Right lobe of liver (tissue), 6 donors: ENCODE measurements around the gene NMU. TPM values are rescaled to one million over a fixed set of nuclear protein-coding genes. Genes with fewer than 3 reads are reported as not detected.
"Not testable (repeated sequence)": the region's sequence is repeated elsewhere in the genome, so short reads cannot be mapped to it uniquely, and the experiment has no call there.

Experiments
- ATAC-seq, 4 donors: fragments of 200-7000 bp; cut with Tn5 transposase; one replicate each; pipeline ENCODE4 v1.9.1; 2020; ENCODE audit warnings: mild to moderate bottlenecking in 4 of 4, moderate library complexity in 4 of 4
- DNase-seq, 3 donors: peaks; one replicate each; pipeline ENCODE4 v3.0.0-alpha.2; 2020
- H3K27ac ChIP-seq, 3 donors: fragments of 200-600 bp; one replicate each; pipeline ENCODE4 v1.8.0; 2022
- H3K27me3 ChIP-seq, 2 donors: fragments of 200-600 bp; one replicate each; pipeline ENCODE4 v1.8.0; 2022
- H3K36me3 ChIP-seq, 4 donors: fragments of 200-600 bp; sonication (generic) in 1 of 4; one replicate each; pipeline versions ENCODE4 v1.5.1 to v1.8.0; 2017 to 2022; ENCODE audit warnings: control low read depth in 1 of 4
- H3K4me1 ChIP-seq, 4 donors: fragments of 200-600 bp; sonication (generic) in 1 of 4; one replicate each; pipeline versions ENCODE4 v1.5.1 to v1.8.0; 2017 to 2022; ENCODE audit warnings: control low read depth in 1 of 4
- H3K4me3 ChIP-seq, 3 donors: fragments of 200-600 bp; one replicate each; pipeline ENCODE4 v1.8.0; 2022
- H3K9me3 ChIP-seq, 4 donors: fragments of 200-600 bp; sonication (generic) in 1 of 4; one replicate each; pipeline versions ENCODE4 v1.5.1 to v1.8.0; 2017 to 2022; ENCODE audit warnings: control low read depth in 1 of 4
- CTCF ChIP-seq, 4 donors: fragments of 200-600 bp in 3 of 4; fragments of 450-650 bp in 1 of 4; IDR thresholded peaks; one replicate each; pipeline versions ENCODE4 v1.5.1 to v1.8.0; 2016 to 2022; ENCODE audit warnings: antibody characterized with exemption in 4 of 4, mild to moderate bottlenecking in 2 of 4
- POLR2A ChIP-seq: fragments of 450-650 bp; IDR thresholded peaks from one replicate; pipeline ENCODE4 v1.6.1; 2017; ENCODE audit warnings: antibody characterized with exemption, mild to moderate bottlenecking
- WGBS: methylation state at CpG from one replicate; pipeline ENCODE4 v1.1.6; 2018; ENCODE audit warnings: low coverage, low lambda C conversion rate; ENCODE audit not compliant: insufficient coverage; ENCODE audit errors: missing lambda C conversion rate; 5-methylcytosine and 5-hydroxymethylcytosine counted together
- intact Hi-C, 2 donors: fragments of 100-400 bp; cut with DNase I; formaldehyde crosslinking; loops; one replicate each; pipeline versions ENCODE4 v1.11.2 to v1.14.1; 2022
- total RNA-seq, 6 experiments: library from RNA; depleted of rRNA in 2 of 6; stranded (reverse); fragments of >200 nt in 2 of 6; fragmentation: NEBNext Ultra II Directional in 3 of 6; extraction: Animal tissue kit (Norgen Biotek cat#: 25700) in 3 of 6; gene quantifications; one replicate each; pipeline versions ENCODE4 v1.1.0 to v1.2.4, GENCODE V29; 2016 to 2023
- donor health status: DM: no; HTN: yes; CAD: no.
- donor health status: DM: no; HTN: no; CAD: no.
- donor health status: DM: no; HTN: no; CAD: no.
- donor health status: DM: no; HTN: yes; CAD: no.
- donor health status: DM: no; HTN: yes; CAD: no.

The NMU gene
- total RNA-seq, 6 experiments from 2014 or later: not detected

- ATAC-seq (no peak), DNase-seq (no peak)
- Histone ChIP-seq H3K36me3 (no peaks in the 10 kb centered on the region), H3K9me3 (no peaks in the 10 kb centered on the region), H3K27me3 (no peaks in the 10 kb centered on the region), H3K4me1 (no peaks in the 10 kb centered on the region), H3K4me3 (no peak overlapping the region), H3K27ac (no peak overlapping the region)
- 64% methylated on average over 7 of the region's 7 CpGs for WGBS
- TF ChIP-seq CTCF (IDR thresholded peaks at IDR 0.05) (no peak), POLR2A (no peak)
- intact Hi-C loops: no loop called here
Measured at GRCh38 chr4:55604996-55605395, 31.1 kb downstream of the NMU start.

- H3K27ac ChIP-seq: no peak overlapping the region
Measured at GRCh38 chr4:55600640-55601039, 35.5 kb downstream of the NMU start.

GRCh38 chr4:55598641-55599040, 37.5 kb downstream of the NMU start:
- WGBS: 61% methylated on average over 2 of the region's 2 CpGs
- H3K27me3 ChIP-seq: no peaks in the 10 kb centered on the region
- DNase-seq: no peak
- no peaks in the 10 kb centered on the region for H3K9me3 ChIP-seq
- H3K4me3 ChIP-seq: no peak overlapping the region
- intact Hi-C loops: no loop called here
- TF ChIP-seq POLR2A (no peak), CTCF (IDR thresholded peaks at IDR 0.05) (no peak)
- H3K4me1 ChIP-seq: no peaks in the 10 kb centered on the region
- no peaks in the 10 kb centered on the region for H3K36me3 ChIP-seq
- no peak overlapping the region for H3K27ac ChIP-seq
- ATAC-seq: no peak

More at GRCh38 chr4:55600640-55601039, 35.5 kb downstream of the NMU start:
- no peak for DNase-seq
- no peak for ATAC-seq
- Histone ChIP-seq H3K4me1 (no peaks in the 10 kb centered on the region), H3K9me3 (no peaks in the 10 kb centered on the region), H3K27me3 (no peaks in the 10 kb centered on the region), H3K36me3 (no peaks in the 10 kb centered on the region), H3K4me3 (no peak overlapping the region)
- TF ChIP-seq CTCF (IDR thresholded peaks at IDR 0.05) (no peak), POLR2A (no peak)
- intact Hi-C loops: no loop called here

- WGBS: 98% methylated on average over 16 of the region's 24 CpGs
- Histone ChIP-seq H3K36me3 (no peaks in the 10 kb centered on the region), H3K4me3 (no peak within 1 kb of the TSS), H3K27me3 (no peaks in the 10 kb centered on the region), H3K4me1 (no peaks in the 10 kb centered on the region), H3K9me3 (no peaks in the 10 kb centered on the region), H3K27ac (no peak within 1 kb of the TSS)
- DNase-seq: peak in 1 of 3 donors; percentile 53
- intact Hi-C loops: no loop called here
- no peak for ATAC-seq
- no peak for TF ChIP-seq CTCF (IDR thresholded peaks at IDR 0.05)
- no peak for TF ChIP-seq POLR2A
Measured at GRCh38 chr4:55592014-55592413, 44.1 kb downstream of the NMU start, which contains the start of gene PDCL2. Gene PDCL2 (minus strand): TSS chr4:55592245. CDS start chr4:55592109, 136 bp downstream.

- TF ChIP-seq POLR2A (no peak), CTCF (IDR thresholded peaks at IDR 0.05) (no peak)
- Histone ChIP-seq H3K9me3 (no peaks in the 10 kb centered on the region), H3K27ac (no peak overlapping the region), H3K4me3 (no peak overlapping the region), H3K4me1 (no peaks in the 10 kb centered on the region), H3K36me3 (no peaks in the 10 kb centered on the region), H3K27me3 (no peaks in the 10 kb centered on the region)
- no peak for ATAC-seq
- intact Hi-C loops: no loop called here
- no peak for DNase-seq
- 51% methylated on average over 2 of the region's 2 CpGs for WGBS
Measured at GRCh38 chr4:55588160-55588559, 47.9 kb downstream of the NMU start.

- H3K9me3 ChIP-seq, ATAC-seq, H3K27ac ChIP-seq, H3K36me3 ChIP-seq, intact Hi-C loops, H3K4me3 ChIP-seq, H3K27me3 ChIP-seq, DNase-seq, H3K4me1 ChIP-seq: not testable (repeated sequence)
- 75% methylated on average over 2 of the region's 2 CpGs for WGBS
Measured at GRCh38 chr4:55582773-55583172, 53.3 kb downstream of the NMU start.
